NCI-H2029 treated with DMSO at 0.1 percent for 48 hours (cell line): Measurements from ENCODE around the gene THBS1.

Experiments used
- DNase-seq: peaks from one replicate; lab custom pipeline; 2025; lab: John Stamatoyannopoulos, UW

THBS1 gene

GRCh38 chr15:39574427-39574826 lies 6.5 kb upstream of the THBS1 start:
- no peak for DNase-seq

GRCh38 chr15:39575180-39575579 lies 5.7 kb upstream of the THBS1 start:
- no peak for DNase-seq

- DNase-seq, result no peak
These were observed 1.9 kb upstream of the THBS1 start for GRCh38 chr15:39578851-39579486.

- no peak for DNase-seq
These were observed 1.3 kb upstream of the THBS1 start for GRCh38 chr15:39579487-39580116.

GRCh38 chr15:39580117-39580484 lies 778 bp upstream of the THBS1 start:
- no peak for DNase-seq

- no peak for DNase-seq
These were observed 438 bp downstream of the THBS1 start for GRCh38 chr15:39581242-39581792.

GRCh38 chr15:39581793-39582285 lies 960 bp downstream of the THBS1 start:
- no peak for DNase-seq

- no peak for DNase-seq
These were observed 1.6 kb downstream of the THBS1 start for GRCh38 chr15:39582286-39582976.

DNA sequence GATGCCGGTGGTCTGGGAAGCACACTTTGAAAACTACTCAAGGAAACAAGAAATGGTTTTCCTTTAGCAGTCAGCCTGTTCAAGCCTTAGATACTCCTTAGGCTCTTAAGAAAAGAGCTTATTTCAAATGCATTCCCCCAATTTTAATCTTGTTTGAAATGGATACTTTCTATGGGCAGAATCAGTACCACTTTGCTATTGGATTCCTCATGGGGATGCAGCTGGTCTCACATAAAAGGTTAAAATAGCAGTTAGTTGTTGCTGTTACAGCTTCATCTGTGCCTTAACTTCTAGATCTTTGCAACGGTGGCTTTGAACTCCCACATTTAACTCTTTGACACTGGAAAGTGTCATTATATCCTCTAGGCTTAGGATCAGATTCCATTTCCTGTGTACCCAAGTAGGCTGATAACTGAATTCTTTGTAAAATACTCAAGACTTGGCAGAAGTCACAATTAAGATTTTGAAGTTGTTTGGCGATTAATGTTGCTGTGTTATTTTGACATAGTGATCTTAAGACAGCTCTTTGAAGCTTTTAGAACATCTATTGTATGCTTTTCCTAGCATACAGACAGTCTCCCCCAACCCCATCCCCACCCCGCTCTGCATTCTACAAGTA lies 2.2 kb downstream of the THBS1 start:
- no peak for DNase-seq

DNA sequence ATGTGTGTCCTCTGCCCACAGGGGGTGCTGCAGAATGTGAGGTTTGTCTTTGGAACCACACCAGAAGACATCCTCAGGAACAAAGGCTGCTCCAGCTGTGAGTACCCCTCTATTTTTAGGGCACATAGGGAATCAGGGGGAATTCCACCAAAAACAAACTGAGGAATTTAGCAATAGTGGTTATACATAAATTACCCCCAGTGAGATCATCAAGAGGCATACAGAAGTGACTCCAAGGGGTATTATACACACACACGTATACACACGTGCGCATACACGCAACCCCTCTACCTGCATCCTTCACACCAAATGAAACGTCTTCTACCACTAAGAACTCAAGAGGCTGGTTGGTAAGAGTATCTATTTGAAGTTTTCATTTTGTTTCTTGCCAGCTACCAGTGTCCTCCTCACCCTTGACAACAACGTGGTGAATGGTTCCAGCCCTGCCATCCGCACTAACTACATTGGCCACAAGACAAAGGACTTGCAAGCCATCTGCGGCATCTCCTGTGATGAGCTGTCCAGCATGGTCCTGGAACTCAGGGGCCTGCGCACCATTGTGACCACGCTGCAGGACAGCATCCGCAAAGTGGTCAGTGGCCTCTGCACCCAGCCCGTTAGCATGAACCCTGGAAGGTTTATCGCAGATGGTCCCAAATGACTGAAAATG lies 2.9 kb downstream of the THBS1 start:
- DNase-seq, result no peak

DNA sequence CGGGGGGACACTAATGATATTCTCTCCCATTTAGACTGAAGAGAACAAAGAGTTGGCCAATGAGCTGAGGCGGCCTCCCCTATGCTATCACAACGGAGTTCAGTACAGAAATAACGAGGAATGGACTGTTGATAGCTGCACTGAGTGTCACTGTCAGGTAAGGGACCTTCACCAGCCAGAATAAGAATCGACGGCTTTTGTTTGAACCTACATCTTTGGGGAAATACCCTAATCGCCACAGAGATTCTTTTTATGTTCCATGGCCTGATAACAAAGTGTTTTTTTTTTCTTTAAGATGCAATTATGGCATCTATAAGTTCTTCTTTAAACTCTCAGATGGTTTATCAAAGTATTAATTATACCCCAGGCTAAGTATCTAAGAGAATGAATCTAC lies 3.4 kb downstream of the THBS1 start:
- no peak for DNase-seq

DNA sequence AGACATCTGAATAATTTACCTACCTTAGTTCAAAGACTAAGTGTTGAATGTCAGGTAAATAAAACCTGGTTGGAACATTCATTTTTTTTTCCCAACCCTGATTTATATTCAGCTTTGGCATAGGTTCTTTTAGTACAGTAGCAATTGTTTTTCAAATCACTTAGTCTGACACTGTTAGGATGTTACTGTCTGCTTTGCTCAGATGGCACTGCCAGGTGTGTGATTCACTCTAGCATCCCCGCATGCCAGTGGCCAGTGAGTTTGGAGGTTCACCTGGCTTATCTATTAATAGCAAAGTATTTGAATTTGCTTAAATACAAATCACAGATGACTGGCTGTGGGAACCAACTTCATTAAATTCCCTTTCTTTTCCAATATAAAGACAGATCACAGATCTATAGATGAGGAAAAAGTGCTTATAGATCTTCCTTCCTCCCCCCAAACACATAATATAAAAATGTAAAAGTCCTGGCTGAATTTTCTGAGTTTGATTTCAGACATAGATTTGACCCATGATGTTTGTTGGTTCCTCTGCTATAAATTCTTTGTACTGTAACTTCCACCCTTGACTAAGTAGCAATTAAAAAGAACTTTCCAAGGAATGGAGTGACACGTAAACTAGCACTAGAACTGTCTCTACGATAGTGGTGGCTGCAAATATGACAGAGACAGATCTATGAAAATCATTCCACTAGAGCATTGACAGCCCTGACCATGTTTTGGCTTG lies 3.9 kb downstream of the THBS1 start:
- no peak for DNase-seq

GRCh38 chr15:39585389-39585841 lies 4.5 kb downstream of the THBS1 start:
- DNase-seq, result no peak

DNA sequence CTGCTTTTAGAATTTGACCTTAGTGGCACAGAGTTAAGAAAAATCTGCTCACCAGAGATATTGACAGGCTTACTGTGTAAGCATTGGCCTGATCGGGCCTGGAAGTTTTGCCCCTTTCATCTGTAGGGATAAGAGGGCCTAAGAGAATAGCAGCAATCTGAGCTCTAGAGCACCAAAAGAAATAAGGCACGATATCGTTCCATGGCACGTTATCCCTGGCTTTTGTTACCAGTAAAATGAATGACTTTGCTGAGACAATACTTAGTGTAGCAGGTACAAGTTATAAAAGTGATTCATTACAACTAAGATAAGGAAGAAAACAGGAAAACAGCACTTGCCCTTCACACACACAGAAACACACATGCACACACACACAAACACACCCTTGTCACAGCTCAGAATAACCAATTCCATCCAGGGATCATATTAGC lies 5.0 kb downstream of the THBS1 start:
- DNase-seq, result no peak

- DNase-seq, result no peak
These were observed 5.7 kb downstream of the THBS1 start for GRCh38 chr15:39586387-39587095.

GRCh38 chr15:39587096-39587721 lies 6.3 kb downstream of the THBS1 start:
- no peak for DNase-seq

DNA sequence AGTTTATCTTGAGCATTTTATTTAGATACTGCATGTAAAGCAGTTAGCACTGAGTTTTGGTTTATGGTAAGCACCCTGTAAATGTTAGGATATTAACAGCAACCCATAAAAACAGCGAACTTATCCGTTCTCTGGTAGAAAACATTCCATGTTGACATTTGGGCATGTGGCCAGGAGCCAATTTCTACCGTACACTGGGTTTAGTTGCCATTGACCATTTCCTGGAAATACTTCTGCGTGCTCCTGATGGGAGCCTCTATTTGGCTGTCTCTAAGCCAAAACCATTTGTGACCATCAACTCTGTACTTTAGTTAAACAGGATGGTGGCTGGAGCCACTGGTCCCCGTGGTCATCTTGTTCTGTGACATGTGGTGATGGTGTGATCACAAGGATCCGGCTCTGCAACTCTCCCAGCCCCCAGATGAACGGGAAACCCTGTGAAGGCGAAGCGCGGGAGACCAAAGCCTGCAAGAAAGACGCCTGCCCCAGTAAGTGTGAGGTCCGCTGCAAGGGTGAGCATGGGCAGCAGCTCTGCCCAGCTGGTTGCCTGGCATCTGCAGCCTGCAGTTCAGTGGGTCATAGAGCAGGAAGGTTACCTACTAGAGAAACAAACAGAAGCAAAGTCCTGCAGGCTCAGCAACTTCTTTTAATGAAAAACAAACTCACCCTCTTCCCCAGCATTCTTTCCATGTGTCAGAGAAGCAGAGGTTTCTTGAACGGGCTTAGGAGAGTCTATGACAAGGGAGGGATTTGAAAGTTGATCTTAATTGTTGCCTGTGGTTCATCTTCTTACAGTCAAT lies 7.1 kb downstream of the THBS1 start:
- no peak for DNase-seq

DNA sequence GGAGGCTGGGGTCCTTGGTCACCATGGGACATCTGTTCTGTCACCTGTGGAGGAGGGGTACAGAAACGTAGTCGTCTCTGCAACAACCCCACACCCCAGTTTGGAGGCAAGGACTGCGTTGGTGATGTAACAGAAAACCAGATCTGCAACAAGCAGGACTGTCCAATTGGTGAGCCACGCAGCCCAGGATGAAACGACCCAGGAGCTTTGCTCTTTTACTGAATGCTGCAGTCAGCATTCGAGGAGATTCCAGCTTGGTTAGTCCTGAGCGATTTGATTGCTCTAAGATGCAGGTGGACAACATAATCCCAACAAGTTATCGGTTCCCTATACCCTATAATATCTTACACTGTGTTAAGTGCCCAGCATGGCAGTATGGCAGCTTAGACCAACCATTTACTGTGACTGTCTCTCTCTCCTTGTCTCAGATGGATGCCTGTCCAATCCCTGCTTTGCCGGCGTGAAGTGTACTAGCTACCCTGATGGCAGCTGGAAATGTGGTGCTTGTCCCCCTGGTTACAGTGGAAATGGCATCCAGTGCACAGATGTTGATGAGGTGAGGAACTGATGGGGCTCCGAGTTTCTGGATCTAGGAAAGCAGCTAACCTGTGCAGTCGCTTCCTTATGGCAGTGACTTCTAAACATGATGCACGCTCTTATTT lies 7.8 kb downstream of the THBS1 start:
- DNase-seq, result no peak
